ENCODE results near the gene SCGB3A2.

The SCGB3A2 gene

DNA sequence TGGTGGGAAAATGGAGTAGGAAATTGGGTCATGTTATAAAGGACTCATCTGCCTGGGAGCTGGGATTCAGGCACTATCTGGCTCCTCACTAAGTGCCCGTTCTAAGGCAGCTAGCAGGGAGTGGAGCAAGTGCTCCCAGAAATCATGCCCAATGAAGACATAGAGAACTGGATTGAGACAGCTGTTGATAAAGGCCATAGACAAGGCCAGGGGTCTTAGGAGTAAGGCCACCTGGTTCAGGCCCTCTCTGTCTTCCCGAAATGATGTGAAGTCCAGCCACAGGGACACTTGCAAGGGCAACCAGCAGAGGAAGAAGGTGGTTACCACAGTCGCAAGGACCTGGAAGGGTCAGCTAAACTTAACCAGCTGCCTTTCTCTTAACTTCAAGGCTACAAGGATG, 26.9 kb upstream of the SCGB3A2 start:
- Histone ChIP-seq H3K27ac (ENCODE audit: insufficient read depth, low read depth, low read length, poor library complexity, severe bottlenecking) (no peak overlapping the region), H3K9me3 (ENCODE audit: control insufficient read depth, low read length) (no peaks in the 10 kb centered on the region), H3K4me1 (ENCODE audit: control insufficient read depth, insufficient read depth, low read length) (no peaks in the 10 kb centered on the region), H3K4me3 (ENCODE audit: insufficient read depth, low read depth, low read length) (no peak overlapping the region), H3K36me3 (ENCODE audit: control insufficient read depth, insufficient read depth, low read length) (no peaks in the 10 kb centered on the region), H3K27me3 (ENCODE audit: control insufficient read depth, insufficient read depth, low read length, poor library complexity, severe bottlenecking) (no peaks in the 10 kb centered on the region)
- 95 to 97% methylated on average over 3 of the region's 3 CpGs for WGBS, 2 experiments

DNA sequence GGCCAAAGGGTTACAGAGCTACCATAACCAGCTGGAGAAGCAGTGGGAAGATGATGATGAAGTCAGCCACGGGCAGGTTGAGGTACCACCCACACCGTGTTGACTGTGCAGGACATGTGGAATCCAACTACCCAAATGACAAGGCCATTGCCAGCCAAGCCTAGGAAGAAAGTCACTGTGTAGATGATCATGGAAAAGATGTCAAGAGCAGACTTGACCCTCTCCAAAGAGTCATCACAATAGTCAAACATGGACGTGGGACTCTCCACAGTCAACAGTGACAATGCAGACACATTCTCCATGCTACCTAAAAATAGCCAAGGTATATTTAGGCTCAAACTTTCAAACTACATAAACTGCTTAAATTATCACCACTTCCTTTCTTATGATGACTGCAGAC, 26.1 kb upstream of the SCGB3A2 start:
- no peaks in the 10 kb centered on the region for H3K4me1 ChIP-seq (ENCODE audit: control insufficient read depth, insufficient read depth, low read length)
- no peak overlapping the region for H3K27ac ChIP-seq (ENCODE audit: insufficient read depth, low read depth, low read length, poor library complexity, severe bottlenecking)
- no peak overlapping the region for H3K4me3 ChIP-seq (ENCODE audit: insufficient read depth, low read depth, low read length)
- no peaks in the 10 kb centered on the region for H3K36me3 ChIP-seq (ENCODE audit: control insufficient read depth, insufficient read depth, low read length)
- 91 to 95% methylated on average over 3 of the region's 3 CpGs for WGBS, 2 experiments
- H3K9me3 ChIP-seq (ENCODE audit: control insufficient read depth, low read length): no peaks in the 10 kb centered on the region
- H3K27me3 ChIP-seq (ENCODE audit: control insufficient read depth, insufficient read depth, low read length, poor library complexity, severe bottlenecking): no peaks in the 10 kb centered on the region

DNA sequence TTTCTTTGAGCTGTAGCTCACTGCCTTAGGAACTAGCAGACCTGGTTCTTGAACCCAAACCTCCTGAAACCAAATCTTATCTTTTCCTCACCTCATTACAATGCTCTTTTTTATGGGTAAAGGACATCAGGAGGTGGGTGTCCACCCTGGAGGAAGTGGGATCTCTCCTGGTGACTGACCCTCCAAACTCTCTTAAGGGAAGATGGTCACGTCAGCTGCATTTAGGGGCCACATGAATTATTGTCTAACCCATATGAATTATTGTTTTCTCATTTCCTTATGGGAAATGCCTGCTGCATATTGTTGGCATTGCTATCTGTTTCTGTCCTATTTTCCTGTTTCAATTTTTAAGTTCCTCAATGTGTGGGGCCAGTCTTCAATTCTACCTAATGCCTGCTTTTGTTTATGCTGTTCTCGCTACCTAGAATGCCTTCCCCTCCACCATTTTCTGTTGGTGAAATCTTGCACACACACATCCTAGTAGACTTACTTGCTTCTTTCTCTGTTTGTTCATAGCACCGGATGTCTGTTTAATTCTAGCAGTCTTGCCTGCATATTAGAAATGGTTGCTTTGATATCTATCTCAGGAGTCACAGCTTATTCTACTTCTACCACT, 25.0 kb upstream of the SCGB3A2 start:
- Histone ChIP-seq H3K9me3 (ENCODE audit: control insufficient read depth, low read length) (no peaks in the 10 kb centered on the region), H3K36me3 (ENCODE audit: control insufficient read depth, insufficient read depth, low read length) (no peaks in the 10 kb centered on the region), H3K4me1 (ENCODE audit: control insufficient read depth, insufficient read depth, low read length) (no peaks in the 10 kb centered on the region), H3K27me3 (ENCODE audit: control insufficient read depth, insufficient read depth, low read length, poor library complexity, severe bottlenecking) (no peaks in the 10 kb centered on the region), H3K27ac (ENCODE audit: insufficient read depth, low read depth, low read length, poor library complexity, severe bottlenecking) (no peak overlapping the region), H3K4me3 (ENCODE audit: insufficient read depth, low read depth, low read length) (no peak overlapping the region)
- 83 to 91% methylated on average over 3 of the region's 3 CpGs for WGBS, 2 experiments

DNA sequence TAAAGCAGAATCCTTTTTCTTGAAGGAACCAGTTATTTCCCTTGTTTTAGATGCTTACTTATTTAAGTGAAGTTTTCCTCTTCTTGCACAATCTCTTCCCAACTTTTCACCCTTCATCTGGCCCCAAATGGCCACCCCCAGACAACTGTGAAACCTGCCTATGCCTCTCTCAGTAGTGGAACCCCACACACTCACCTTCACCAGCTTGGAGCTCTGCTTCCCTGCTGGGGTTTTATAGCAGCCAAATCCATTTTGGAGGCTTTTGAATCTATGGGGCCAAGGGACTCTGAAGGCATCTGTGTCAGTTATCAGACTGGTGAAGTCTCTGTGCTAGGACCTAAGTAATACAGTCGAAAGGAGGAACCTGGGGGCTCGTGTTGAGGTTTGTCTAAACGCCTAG, 24.2 kb upstream of the SCGB3A2 start:
- Histone ChIP-seq H3K36me3 (ENCODE audit: control insufficient read depth, insufficient read depth, low read length) (no peaks in the 10 kb centered on the region), H3K9me3 (ENCODE audit: control insufficient read depth, low read length) (no peaks in the 10 kb centered on the region), H3K4me1 (ENCODE audit: control insufficient read depth, insufficient read depth, low read length) (no peaks in the 10 kb centered on the region), H3K27ac (ENCODE audit: insufficient read depth, low read depth, low read length, poor library complexity, severe bottlenecking) (no peak overlapping the region), H3K27me3 (ENCODE audit: control insufficient read depth, insufficient read depth, low read length, poor library complexity, severe bottlenecking) (no peaks in the 10 kb centered on the region), H3K4me3 (ENCODE audit: insufficient read depth, low read depth, low read length) (no peak overlapping the region)
- 75 to 76% methylated on average over 3 of the region's 3 CpGs for WGBS, 2 experiments

DNA sequence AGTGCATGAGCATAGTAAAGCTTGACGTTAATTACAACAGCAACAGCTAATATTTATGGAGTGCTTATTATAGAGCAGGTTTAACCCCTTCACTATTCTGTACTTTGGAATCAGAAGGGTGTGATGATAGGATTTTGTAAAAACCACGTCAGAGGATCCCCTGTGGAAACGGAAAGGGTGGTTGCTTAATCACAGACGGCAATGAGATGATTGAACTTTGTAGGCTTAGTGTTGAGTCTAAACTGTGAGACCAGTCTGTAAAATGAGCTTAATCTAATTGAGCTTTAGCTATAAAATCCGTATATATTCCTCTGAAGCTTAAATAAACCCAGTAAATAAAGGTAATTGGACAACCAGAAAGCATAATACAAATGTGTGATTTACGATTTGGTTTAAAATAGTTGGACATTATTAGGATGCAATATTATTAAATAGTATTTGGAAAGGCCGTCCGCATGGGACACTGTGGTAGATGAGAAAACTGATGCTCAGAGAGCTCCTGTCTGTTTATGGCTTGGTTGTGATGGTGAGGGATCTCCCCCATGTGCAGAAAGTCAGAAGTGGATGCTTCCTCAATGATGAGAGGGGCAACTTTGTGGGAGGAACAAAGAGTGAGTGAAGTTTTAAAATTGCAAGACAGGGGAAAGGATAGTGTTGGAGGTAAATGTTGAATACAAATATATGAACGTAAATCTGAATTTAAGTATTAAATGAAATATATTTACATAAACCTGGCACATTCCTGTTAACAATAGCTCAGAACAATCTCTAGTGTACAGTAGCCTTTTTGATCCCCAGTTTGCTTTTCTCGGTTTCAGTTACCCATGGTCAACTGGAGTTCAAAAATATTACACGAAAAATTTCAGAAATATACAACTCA, 23.4 kb upstream of the SCGB3A2 start:
- Histone ChIP-seq H3K9me3 (ENCODE audit: control insufficient read depth, low read length) (no peaks in the 10 kb centered on the region), H3K36me3 (ENCODE audit: control insufficient read depth, insufficient read depth, low read length) (no peaks in the 10 kb centered on the region), H3K27me3 (ENCODE audit: control insufficient read depth, insufficient read depth, low read length, poor library complexity, severe bottlenecking) (no peaks in the 10 kb centered on the region), H3K4me3 (ENCODE audit: insufficient read depth, low read depth, low read length) (no peak overlapping the region), H3K4me1 (ENCODE audit: control insufficient read depth, insufficient read depth, low read length) (no peaks in the 10 kb centered on the region), H3K27ac (ENCODE audit: insufficient read depth, low read depth, low read length, poor library complexity, severe bottlenecking) (no peak overlapping the region)
- WGBS, 2 experiments: 90 to 91% methylated on average over 10 of the region's 11 CpGs

DNA sequence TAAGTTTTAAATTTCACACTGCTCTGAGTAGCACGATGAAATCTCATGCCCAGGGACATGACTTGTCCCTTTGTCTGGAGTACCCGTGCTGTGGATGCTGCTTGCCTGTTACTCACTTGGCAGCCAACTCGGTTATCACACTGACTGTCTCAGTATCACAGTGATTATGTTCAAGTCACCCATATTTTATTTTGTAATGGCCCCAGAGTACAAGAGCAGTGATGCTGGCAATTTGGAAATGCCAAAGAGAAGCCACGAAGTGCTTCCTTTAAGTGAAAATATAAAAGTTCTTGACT, 22.8 kb upstream of the SCGB3A2 start:
- H3K27me3 ChIP-seq (ENCODE audit: control insufficient read depth, insufficient read depth, low read length, poor library complexity, severe bottlenecking): no peaks in the 10 kb centered on the region
- no peaks in the 10 kb centered on the region for H3K9me3 ChIP-seq (ENCODE audit: control insufficient read depth, low read length)
- no peaks in the 10 kb centered on the region for H3K36me3 ChIP-seq (ENCODE audit: control insufficient read depth, insufficient read depth, low read length)
- H3K4me1 ChIP-seq (ENCODE audit: control insufficient read depth, insufficient read depth, low read length): no peaks in the 10 kb centered on the region
- H3K27ac ChIP-seq (ENCODE audit: insufficient read depth, low read depth, low read length, poor library complexity, severe bottlenecking): no peak overlapping the region
- WGBS, 2 experiments: 64 to 67% methylated on average over 4 of the region's 4 CpGs
- no peak overlapping the region for H3K4me3 ChIP-seq (ENCODE audit: insufficient read depth, low read depth, low read length)

DNA sequence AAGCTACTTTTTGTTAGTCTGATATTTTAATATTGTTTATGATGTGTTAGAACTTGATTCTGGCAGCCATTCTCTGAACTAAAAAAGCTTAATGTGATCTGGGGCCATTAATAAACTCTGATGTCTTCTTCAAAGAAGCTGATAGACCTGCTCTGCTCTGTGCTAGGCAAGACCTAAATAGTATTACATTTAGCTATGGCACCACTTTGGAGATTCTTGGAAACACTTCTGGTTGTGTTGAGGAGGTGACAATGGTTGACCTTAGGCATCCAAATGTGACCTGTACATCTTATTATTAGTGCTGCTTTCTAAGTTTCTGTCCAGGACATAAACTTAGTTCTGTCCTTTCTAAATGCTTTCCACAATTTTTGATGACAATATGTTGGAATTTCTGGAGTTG, 21.7 kb upstream of the SCGB3A2 start:
- Histone ChIP-seq H3K4me1 (ENCODE audit: control insufficient read depth, insufficient read depth, low read length) (no peaks in the 10 kb centered on the region), H3K27me3 (ENCODE audit: control insufficient read depth, insufficient read depth, low read length, poor library complexity, severe bottlenecking) (no peaks in the 10 kb centered on the region), H3K27ac (ENCODE audit: insufficient read depth, low read depth, low read length, poor library complexity, severe bottlenecking) (no peak overlapping the region)

DNA sequence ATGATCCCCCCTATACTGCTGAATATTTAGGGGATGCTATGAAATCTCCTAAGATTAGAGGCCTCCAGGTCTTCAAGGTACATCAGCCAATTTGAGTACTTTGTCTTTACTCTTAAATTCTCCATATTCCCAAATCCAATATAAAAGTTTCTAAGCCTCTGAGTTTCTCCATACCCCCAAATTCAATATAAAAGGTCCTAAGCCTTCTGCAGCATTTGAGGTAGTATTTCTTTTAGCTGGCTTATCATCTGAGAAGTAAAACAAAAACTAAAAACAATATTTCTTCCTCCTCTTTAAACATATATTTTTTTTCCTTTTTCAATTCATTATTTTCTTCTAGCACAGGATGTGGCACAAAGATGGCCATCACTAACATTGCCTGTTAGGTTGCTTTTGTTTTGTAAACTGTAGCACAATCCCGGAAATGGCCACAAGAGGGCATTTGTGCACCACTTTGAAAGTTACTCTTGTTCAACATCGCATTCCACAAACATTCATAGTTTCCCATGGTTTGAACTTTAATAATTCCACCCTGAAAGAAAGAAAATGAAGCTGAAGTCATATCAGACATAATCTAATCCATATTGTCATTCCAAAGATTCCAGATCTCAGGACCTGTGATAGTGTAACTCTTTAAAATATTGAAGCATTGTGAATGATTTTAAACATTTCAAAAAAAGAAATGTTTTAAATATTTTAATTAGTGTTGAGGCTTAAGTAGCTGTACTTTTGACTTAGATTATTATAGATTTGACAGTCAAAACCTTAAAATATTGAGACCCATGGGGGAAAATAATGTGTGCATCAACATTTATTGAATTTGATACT, 21.0 kb upstream of the SCGB3A2 start:
- Histone ChIP-seq H3K4me1 (ENCODE audit: control insufficient read depth, insufficient read depth, low read length) (no peaks in the 10 kb centered on the region), H3K36me3 (ENCODE audit: control insufficient read depth, insufficient read depth, low read length) (no peaks in the 10 kb centered on the region), H3K4me3 (ENCODE audit: insufficient read depth, low read depth, low read length) (no peak overlapping the region), H3K27ac (ENCODE audit: insufficient read depth, low read depth, low read length, poor library complexity, severe bottlenecking) (no peak overlapping the region), H3K27me3 (ENCODE audit: control insufficient read depth, insufficient read depth, low read length, poor library complexity, severe bottlenecking) (no peaks in the 10 kb centered on the region), H3K9me3 (ENCODE audit: control insufficient read depth, low read length) (no peaks in the 10 kb centered on the region)
- 7 to 12% methylated on average over 2 of the region's 2 CpGs for WGBS, 2 experiments

More for the DNA sequence above, 21.7 kb upstream of the SCGB3A2 start:
- Histone ChIP-seq H3K4me3 (ENCODE audit: insufficient read depth, low read depth, low read length) (no peak overlapping the region), H3K9me3 (ENCODE audit: control insufficient read depth, low read length) (no peaks in the 10 kb centered on the region), H3K36me3 (ENCODE audit: control insufficient read depth, insufficient read depth, low read length) (no peaks in the 10 kb centered on the region)

DNA sequence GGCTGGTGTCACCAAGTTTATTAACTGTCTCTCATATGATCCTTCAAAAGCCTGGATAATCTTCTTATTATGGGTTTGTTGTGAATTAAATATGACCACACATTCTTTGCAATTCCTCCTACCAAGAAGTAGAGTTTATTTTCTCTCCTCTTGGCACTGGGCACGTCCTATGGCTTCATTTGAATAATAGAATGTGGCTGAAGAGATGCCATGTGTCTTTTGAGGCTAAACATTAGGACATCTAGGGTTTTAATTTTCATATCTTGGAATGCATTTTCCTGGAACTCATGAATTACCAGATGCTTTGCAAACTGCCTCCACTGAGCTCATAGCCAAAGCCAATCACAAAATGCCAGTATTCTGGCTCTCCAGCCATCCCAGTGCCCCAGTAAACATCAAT, 19.9 kb upstream of the SCGB3A2 start:
- WGBS, 2 experiments: 80% methylated on average over 1 of the region's 1 CpG
- Histone ChIP-seq H3K27me3 (ENCODE audit: control insufficient read depth, insufficient read depth, low read length, poor library complexity, severe bottlenecking) (no peaks in the 10 kb centered on the region), H3K9me3 (ENCODE audit: control insufficient read depth, low read length) (no peaks in the 10 kb centered on the region), H3K4me1 (ENCODE audit: control insufficient read depth, insufficient read depth, low read length) (no peaks in the 10 kb centered on the region), H3K36me3 (ENCODE audit: control insufficient read depth, insufficient read depth, low read length) (no peaks in the 10 kb centered on the region), H3K27ac (ENCODE audit: insufficient read depth, low read depth, low read length, poor library complexity, severe bottlenecking) (no peak overlapping the region), H3K4me3 (ENCODE audit: insufficient read depth, low read depth, low read length) (no peak overlapping the region)

DNA sequence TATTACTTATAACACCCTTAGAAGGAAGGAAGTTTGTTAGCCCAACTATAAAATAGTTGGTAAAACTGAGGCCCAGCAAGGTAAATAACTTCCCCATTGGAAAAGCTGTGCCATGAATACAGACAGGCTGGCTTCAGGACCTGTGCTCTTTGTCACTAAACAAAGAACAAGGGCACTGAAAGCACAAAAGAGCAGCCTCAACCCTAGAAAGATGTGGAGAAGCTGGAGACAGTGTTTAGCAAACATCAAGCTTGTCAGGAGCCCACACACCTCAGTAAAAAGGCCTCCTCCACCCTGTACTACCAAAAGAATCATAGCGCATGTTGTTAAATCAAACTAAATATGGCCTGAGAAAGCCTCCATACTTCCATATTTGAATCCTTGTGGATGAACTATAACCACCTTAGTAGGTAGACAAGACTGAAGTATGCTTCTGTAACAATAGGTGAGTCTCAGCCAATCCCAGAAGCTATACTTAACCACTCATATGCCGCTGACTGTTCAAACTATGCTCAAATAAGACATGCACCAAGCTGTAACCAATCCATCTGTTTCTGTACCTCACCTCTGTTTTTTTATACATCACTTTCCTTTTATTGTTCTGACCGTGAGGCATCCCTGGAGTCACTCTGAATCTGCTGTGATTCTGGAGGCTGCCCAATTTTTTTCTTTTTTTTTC, 18.4 kb upstream of the SCGB3A2 start:
- H3K9me3 ChIP-seq (ENCODE audit: control insufficient read depth, low read length): no peaks in the 10 kb centered on the region
- H3K4me1 ChIP-seq (ENCODE audit: control insufficient read depth, insufficient read depth, low read length): no peaks in the 10 kb centered on the region
- WGBS, 2 experiments: 95 to 96% methylated on average over 3 of the region's 3 CpGs
- H3K36me3 ChIP-seq (ENCODE audit: control insufficient read depth, insufficient read depth, low read length): no peaks in the 10 kb centered on the region
- H3K27me3 ChIP-seq (ENCODE audit: control insufficient read depth, insufficient read depth, low read length, poor library complexity, severe bottlenecking): no peaks in the 10 kb centered on the region
- no peak overlapping the region for H3K4me3 ChIP-seq (ENCODE audit: insufficient read depth, low read depth, low read length)
- H3K27ac ChIP-seq (ENCODE audit: insufficient read depth, low read depth, low read length, poor library complexity, severe bottlenecking): no peak overlapping the region

All from ectodermal cell (in vitro differentiated cells).